HepG2 (cell line): ENCODE results near the gene MTHFD2. TPM values are rescaled to one million over a fixed set of nuclear protein-coding genes. Genes with fewer than 3 reads are reported as not detected.

Source experiments
- ASH2L ChIP-seq: fragments of 300-600, 200-600 bp; sonication (generic); IDR thresholded peaks from 2 replicates; pipeline ENCODE4 v1.7.0; 2017; ENCODE audit warnings: low read depth, mild to moderate bottlenecking, moderate library complexity, mixed read lengths, low read length; ENCODE audit not compliant: insufficient read length
- CEBPG ChIP-seq: IDR thresholded peaks from 2 replicates; pipeline ENCODE4 v1.6.1; 2016
- HNRNPLL ChIP-seq: fragments of 200-400 bp; formaldehyde crosslinking; IDR thresholded peaks from 2 replicates; pipeline ENCODE4 v1.6.1; 2017; ENCODE audit warnings: mild to moderate bottlenecking, low read depth, low read length; ENCODE audit not compliant: poor library complexity, severe bottlenecking
- RBM22 ChIP-seq: fragments of 200-400 bp; formaldehyde crosslinking; optimal IDR thresholded peaks from 2 replicates; pipeline ENCODE3; 2017; ENCODE audit warnings: mild to moderate bottlenecking, low read length, moderate library complexity
- SIX4 ChIP-seq: sonication (generic); formaldehyde crosslinking; IDR thresholded peaks from 2 replicates; pipeline ENCODE4 v1.4.0; 2020; ENCODE audit warnings: missing genetic modification reagents
- SMAD3 ChIP-seq: sonication (generic); formaldehyde crosslinking; IDR thresholded peaks from 2 replicates; pipeline ENCODE4 v1.4.0; 2020; ENCODE audit warnings: missing genetic modification reagents
- SRSF4 ChIP-seq: fragments of 200-400 bp; formaldehyde crosslinking; IDR thresholded peaks from one replicate; pipeline ENCODE4 v1.6.1; 2018; ENCODE audit warnings: mild to moderate bottlenecking, low read depth, low read length, moderate library complexity; ENCODE audit not compliant: poor library complexity, severe bottlenecking
- XRCC5 ChIP-seq: fragments of 200-400 bp; formaldehyde crosslinking; optimal IDR thresholded peaks from 2 replicates; pipeline ENCODE3; 2017; ENCODE audit warnings: mild to moderate bottlenecking, low read length
- ZNF20 ChIP-seq: sonication (generic); formaldehyde crosslinking; IDR thresholded peaks from 2 replicates; pipeline ENCODE4 v1.4.0; 2020; ENCODE audit warnings: mild to moderate bottlenecking, moderate library complexity, missing genetic modification reagents
- ZNF253 ChIP-seq: sonication (generic); formaldehyde crosslinking; IDR thresholded peaks from 2 replicates; pipeline ENCODE4 v1.8.0; 2022; ENCODE audit warnings: mild to moderate bottlenecking, missing genetic modification reagents, borderline replicate concordance
- ZNF333 ChIP-seq: sonication (generic); formaldehyde crosslinking; IDR thresholded peaks from 2 replicates; pipeline ENCODE4 v1.4.0; 2020; ENCODE audit warnings: mild to moderate bottlenecking, missing genetic modification reagents, borderline replicate concordance
- ZNF337 ChIP-seq: sonication (generic); formaldehyde crosslinking; IDR thresholded peaks from 2 replicates; pipeline ENCODE4 v1.5.1; 2020; ENCODE audit warnings: missing genetic modification reagents, low read depth, mild to moderate bottlenecking, borderline replicate concordance
- ZNF496 ChIP-seq: sonication (generic); formaldehyde crosslinking; IDR thresholded peaks from 2 replicates; pipeline ENCODE4 v1.8.1; 2023; ENCODE audit warnings: mild to moderate bottlenecking, moderate library complexity, missing genetic modification reagents; ENCODE audit not compliant: insufficient replicate concordance
- ZNF550 ChIP-seq: sonication (generic); formaldehyde crosslinking; IDR thresholded peaks from 2 replicates; pipeline ENCODE4 v1.4.0; 2020; ENCODE audit warnings: mild to moderate bottlenecking, missing genetic modification reagents, borderline replicate concordance
- ZNF569 ChIP-seq: sonication (generic); formaldehyde crosslinking; IDR thresholded peaks from 2 replicates; pipeline ENCODE4 v1.5.0; 2020; ENCODE audit warnings: mild to moderate bottlenecking, missing genetic modification reagents, moderate library complexity, borderline replicate concordance
- ZSCAN12 ChIP-seq: sonication (generic); formaldehyde crosslinking; IDR thresholded peaks from 2 replicates; pipeline ENCODE4 v1.9.0; 2021; ENCODE audit warnings: mild to moderate bottlenecking, missing genetic modification reagents
- ZSCAN20 ChIP-seq: sonication (generic); formaldehyde crosslinking; IDR thresholded peaks from 2 replicates; pipeline ENCODE4 v1.4.0; 2020; ENCODE audit warnings: missing genetic modification reagents, mild to moderate bottlenecking, borderline replicate concordance
- polyA plus RNA-seq, 8 experiments: library from polyadenylated mRNA; depleted of rRNA in 3 of 8; stranded (reverse) in 7 of 8; unstranded in 1 of 8; fragments of >200 nt; fragmentation: Illumina TruSeq in 4 of 8; extraction: Trizol in 4 of 8; gene quantifications; 2 replicates each; pipeline versions ENCODE4 v1.2.1 to v1.2.3, GENCODE V29; 2011 to 2016; ENCODE audit warnings: low read depth in 4 of 8, missing spikeins in 1 of 8, mixed read lengths in 1 of 8; ENCODE audit not compliant: insufficient read depth in 1 of 8
- total RNA-seq, 5 experiments: library from RNA; depleted of rRNA; stranded (reverse); fragments of >200 nt; fragmentation: Illumina TruSeq; extraction: Trizol; gene quantifications; 2 replicates each; pipeline ENCODE4 v1.2.3, GENCODE V29; 2016; ENCODE audit warnings: low read depth in 1 of 5
- TF ChIP-seq, protein P1 (sequence below): IDR thresholded peaks from 2 replicates; pipeline ENCODE4 v1.6.1; 2012; ENCODE audit warnings: inconsistent platforms
- TF ChIP-seq, protein P2 (sequence below): sonication (generic); formaldehyde crosslinking; IDR thresholded peaks from 2 replicates; pipeline ENCODE4 v1.4.0; 2020; ENCODE audit warnings: missing genetic modification reagents
- TF ChIP-seq, protein P3 (sequence below): sonication (generic); IDR thresholded peaks from 2 replicates; pipeline ENCODE4 v1.6.1; 2016; ENCODE audit warnings: low read depth, borderline replicate concordance
- TF ChIP-seq, protein P4 (sequence below): sonication (generic); formaldehyde crosslinking; IDR thresholded peaks from 2 replicates; pipeline ENCODE4 v1.4.0; 2020; ENCODE audit warnings: missing genetic modification reagents, borderline replicate concordance
- TF ChIP-seq, protein P5 (sequence below): sonication (generic); formaldehyde crosslinking; IDR thresholded peaks from 2 replicates; pipeline ENCODE4 v1.5.1; 2020; ENCODE audit warnings: mild to moderate bottlenecking, missing genetic modification reagents, borderline replicate concordance

MTHFD2 gene
- total and polyA plus RNA-seq, 2 of the 13 experiments (the other 11 are each of a cell fraction or from before 2014, with no cell fraction given) = 188 to 269 TPM

DNA sequence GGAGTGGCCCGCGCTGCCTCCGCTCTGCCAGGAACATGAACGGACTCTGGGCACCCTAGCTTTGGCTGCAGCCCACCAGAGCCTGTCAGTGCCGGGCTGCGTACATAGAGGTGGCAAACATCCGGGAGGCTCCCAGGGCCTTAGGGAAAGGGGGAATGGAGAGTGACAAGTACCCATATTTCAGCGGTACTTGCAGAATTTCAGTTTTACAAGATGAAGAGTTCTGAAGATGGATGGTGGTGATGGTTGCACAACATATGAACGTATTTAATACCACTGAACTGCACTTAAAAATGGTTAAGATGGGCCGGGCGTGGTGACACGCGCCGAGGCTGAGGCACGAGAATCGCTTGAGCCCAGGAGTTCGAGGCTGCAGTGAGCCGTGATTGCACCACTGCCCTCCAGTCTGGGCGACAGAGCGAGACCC lies 873 bp downstream of the MTHFD2 start (continued):
- TF ChIP-seq ZNF550 (CRISPR knock-in tag) (no peak), ZNF496 (CRISPR knock-in tag) (no peak), SMAD3 (no peak), XRCC5 (no peak), ZNF333 (CRISPR knock-in tag) (no peak), RBM22 (no peak), ASH2L (no peak), CEBPG (no peak), ZNF569 (CRISPR knock-in tag) (no peak), ZNF337 (no peak), SIX4 (CRISPR knock-in tag) (no peak), ZSCAN12 (CRISPR knock-in tag) (no peak), HNRNPLL (peak; percentile 58), ZNF20 (CRISPR knock-in tag) (no peak), ZSCAN20 (no peak), ZNF253 (CRISPR knock-in tag) (no peak), SRSF4 (no peak)
- TF ChIP-seq, protein P1, sequence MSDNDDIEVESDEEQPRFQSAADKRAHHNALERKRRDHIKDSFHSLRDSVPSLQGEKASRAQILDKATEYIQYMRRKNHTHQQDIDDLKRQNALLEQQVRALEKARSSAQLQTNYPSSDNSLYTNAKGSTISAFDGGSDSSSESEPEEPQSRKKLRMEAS = no peak
- TF ChIP-seq, protein P2, sequence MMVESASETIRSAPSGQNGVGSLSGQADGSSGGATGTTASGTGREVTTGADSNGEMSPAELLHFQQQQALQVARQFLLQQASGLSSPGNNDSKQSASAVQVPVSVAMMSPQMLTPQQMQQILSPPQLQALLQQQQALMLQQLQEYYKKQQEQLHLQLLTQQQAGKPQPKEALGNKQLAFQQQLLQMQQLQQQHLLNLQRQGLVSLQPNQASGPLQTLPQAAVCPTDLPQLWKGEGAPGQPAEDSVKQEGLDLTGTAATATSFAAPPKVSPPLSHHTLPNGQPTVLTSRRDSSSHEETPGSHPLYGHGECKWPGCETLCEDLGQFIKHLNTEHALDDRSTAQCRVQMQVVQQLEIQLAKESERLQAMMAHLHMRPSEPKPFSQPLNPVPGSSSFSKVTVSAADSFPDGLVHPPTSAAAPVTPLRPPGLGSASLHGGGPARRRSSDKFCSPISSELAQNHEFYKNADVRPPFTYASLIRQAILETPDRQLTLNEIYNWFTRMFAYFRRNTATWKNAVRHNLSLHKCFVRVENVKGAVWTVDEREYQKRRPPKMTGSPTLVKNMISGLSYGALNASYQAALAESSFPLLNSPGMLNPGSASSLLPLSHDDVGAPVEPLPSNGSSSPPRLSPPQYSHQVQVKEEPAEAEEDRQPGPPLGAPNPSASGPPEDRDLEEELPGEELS (CRISPR knock-in tag) = no peak
- TF ChIP-seq, protein P3, sequence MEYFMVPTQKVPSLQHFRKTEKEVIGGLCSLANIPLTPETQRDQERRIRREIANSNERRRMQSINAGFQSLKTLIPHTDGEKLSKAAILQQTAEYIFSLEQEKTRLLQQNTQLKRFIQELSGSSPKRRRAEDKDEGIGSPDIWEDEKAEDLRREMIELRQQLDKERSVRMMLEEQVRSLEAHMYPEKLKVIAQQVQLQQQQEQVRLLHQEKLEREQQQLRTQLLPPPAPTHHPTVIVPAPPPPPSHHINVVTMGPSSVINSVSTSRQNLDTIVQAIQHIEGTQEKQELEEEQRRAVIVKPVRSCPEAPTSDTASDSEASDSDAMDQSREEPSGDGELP = no peak
- TF ChIP-seq, protein P4, sequence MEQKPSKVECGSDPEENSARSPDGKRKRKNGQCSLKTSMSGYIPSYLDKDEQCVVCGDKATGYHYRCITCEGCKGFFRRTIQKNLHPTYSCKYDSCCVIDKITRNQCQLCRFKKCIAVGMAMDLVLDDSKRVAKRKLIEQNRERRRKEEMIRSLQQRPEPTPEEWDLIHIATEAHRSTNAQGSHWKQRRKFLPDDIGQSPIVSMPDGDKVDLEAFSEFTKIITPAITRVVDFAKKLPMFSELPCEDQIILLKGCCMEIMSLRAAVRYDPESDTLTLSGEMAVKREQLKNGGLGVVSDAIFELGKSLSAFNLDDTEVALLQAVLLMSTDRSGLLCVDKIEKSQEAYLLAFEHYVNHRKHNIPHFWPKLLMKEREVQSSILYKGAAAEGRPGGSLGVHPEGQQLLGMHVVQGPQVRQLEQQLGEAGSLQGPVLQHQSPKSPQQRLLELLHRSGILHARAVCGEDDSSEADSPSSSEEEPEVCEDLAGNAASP = 0 out of 2 replicates have a peak, but pooled peaks have one; percentile 50
- TF ChIP-seq, protein P5, sequence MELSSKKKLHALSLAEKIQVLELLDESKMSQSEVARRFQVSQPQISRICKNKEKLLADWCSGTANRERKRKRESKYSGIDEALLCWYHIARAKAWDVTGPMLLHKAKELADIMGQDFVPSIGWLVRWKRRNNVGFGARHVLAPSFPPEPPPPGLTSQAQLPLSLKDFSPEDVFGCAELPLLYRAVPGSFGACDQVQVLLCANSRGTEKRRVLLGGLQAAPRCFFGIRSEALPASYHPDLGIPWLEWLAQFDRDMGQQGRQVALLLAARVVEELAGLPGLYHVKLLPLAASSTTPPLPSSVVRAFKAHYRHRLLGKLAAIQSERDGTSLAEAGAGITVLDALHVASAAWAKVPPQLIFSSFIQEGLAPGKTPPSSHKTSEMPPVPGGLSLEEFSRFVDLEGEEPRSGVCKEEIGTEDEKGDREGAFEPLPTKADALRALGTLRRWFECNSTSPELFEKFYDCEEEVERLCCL (CRISPR knock-in tag) = no peak
